Measurements from ENCODE around the gene LRRC17.
"Not testable (repeated sequence)": the region's sequence is repeated elsewhere in the genome, so short reads cannot be mapped to it uniquely, and the experiment has no call there.

The LRRC17 gene

DNA sequence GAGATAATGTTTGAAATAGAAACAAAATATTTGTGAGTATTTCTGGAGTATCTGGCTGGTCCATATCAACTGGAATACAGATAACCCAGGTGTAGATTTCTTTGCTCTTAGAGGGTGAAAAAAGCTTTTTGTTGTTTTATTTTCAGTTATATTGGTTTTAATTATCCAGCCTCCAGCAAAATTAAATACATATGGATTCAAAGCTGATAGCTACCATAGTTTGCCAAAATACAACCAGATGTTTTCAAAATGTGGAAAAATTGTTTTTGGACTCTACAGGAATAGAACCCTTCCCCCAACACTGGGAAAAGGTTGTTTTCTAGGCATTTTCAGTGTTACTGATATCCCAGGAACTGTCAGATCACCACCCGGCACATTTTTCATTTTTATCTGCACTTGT lies 30.1 kb downstream of the LRRC17 start:
- no peak for DNase-seq (ENCODE audit: low read depth, low spot score)

DNA sequence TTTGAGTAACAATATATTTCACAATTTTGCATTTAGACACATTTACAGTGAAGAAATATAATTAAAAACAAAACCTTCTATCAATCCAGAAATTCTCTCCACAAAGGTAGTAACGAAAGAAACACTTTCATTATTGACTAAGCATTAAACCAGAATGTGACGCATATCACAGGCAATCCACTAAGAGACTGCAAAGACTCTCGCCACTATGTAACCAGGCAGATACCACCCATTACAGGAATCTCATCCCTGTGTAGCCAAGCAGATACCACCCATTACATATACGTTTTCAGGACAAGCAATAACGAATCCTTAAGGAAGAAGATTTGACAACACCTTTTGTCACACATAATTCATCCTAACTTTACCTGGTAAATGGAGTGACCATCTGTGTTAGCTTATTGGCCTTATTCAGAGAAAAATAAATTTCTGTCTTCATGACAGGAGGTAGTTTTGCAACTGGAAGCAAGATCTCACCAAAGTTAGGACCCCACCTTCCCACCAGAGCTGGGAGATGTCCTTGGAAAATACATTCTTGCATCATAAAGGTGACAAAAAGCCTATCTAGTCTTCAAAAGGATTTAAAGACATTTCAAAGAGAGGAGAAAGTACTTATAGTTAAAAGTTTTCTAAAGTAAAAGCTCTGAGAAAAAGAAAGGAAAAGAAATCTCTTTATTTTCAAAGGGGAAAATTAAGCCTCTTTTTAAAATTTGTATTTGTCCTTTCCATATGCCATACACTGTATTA lies 30.8 kb downstream of the LRRC17 start:
- DNase-seq (ENCODE audit: low read depth, low spot score): peak; percentile 6

DNA sequence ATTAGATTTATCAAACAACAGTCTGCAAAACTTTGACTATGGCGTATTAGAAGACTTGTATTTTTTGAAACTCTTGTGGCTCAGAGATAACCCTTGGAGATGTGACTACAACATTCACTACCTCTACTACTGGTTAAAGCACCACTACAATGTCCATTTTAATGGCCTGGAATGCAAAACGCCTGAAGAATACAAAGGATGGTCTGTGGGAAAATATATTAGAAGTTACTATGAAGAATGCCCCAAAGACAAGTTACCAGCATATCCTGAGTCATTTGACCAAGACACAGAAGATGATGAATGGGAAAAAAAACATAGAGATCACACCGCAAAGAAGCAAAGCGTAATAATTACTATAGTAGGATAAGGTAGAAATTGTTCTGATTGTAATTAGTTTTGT lies 31.4 kb downstream of the LRRC17 start:
- no peak for DNase-seq (ENCODE audit: low read depth, low spot score)

DNA sequence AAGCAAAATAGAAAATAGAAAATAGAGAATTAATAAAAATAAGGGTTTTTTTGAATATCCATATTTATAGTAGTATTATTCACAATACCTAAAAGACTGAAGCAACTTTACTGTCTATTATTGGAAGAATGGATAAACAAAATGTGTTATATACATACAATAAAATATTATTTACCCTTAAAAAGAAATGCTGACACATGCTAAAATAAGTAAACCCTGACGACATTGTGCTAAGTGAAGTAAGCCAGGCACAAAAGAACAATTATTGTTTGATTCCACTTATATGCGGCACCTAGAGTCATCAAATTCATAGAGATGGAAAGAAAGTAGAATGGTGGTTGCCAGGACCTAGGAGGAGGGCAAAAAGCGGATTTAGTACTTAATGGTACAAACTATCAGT lies 39.0 kb downstream of the LRRC17 start:
- DNase-seq (ENCODE audit: low read depth, low spot score): no peak

DNA sequence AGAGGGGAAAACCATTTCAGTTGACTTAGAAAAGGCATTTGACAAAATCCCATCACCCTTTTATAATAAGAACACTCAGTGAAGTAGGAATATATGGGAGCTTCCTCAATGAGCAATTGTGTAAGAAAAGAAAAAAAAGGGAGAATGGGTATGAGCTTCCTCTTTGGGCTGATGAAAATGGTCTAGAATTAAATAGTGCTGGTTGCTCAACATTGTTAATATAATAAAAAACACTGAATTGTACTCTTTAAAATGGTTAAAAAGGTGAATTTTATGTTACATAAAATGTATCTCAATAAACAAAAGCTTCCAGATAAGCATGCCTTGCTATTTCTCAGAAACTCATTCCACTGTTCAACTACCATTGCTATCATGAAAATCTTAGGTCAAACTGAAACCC lies 40.6 kb downstream of the LRRC17 start:
- no peak for DNase-seq (ENCODE audit: low read depth, low spot score)

DNA sequence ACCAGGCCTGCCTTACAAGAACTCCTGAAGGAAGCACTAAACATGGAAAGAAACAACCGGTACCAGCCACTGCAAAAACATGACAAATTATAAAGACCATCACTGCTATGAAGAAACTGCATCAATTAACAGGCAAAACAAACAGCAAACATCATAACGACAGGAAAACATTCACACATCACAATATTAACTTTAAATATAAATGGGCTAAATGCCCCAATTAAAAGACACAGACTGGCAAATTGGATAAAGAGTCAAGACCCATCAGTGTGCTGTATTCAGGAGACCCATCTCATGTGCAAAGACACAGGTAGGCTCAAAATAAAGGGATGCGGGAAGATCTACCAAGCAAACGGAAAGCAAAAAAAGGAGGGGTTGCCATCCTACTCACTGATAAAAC lies 41.6 kb downstream of the LRRC17 start:
- DNase-seq (ENCODE audit: low read depth, low spot score): not testable (repeated sequence)

DNA sequence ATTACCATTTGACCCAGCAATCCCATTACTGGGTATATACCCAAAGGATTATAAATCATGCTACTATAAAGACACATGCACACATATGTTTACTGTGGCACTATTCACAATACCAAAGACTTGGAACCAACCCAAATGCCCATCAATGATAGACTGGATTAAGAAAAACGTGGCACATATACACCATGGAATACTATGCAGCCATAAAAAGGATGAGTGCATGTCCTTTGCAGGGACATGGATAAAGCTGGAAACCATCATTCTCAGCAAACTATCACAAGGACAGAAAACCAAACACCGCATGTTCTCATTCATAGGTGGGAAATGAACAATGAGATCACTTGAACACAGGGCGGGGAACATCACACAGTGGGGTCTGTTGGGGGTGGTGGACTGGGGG lies 45.2 kb downstream of the LRRC17 start:
- not testable (repeated sequence) for DNase-seq (ENCODE audit: low read depth, low spot score)

DNA sequence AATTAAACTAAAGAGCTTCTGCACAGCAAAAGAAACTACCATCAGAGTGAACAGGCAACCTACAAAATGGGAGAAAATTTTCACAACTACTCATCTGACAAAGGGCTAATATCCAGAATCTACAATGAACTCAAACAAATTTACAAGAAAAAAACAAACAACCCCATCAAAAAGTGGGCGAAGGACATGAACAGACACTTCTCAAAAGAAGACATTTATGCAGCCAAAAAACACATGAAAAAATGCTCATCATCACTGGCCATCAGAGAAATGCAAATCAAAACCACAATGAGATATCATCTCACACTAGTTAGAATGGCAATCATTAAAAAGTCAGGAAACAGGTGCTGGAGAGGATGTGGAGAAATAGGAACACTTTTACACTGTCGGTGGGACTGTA lies 49.2 kb downstream of the LRRC17 start:
- DNase-seq (ENCODE audit: low read depth, low spot score): not testable (repeated sequence)

DNA sequence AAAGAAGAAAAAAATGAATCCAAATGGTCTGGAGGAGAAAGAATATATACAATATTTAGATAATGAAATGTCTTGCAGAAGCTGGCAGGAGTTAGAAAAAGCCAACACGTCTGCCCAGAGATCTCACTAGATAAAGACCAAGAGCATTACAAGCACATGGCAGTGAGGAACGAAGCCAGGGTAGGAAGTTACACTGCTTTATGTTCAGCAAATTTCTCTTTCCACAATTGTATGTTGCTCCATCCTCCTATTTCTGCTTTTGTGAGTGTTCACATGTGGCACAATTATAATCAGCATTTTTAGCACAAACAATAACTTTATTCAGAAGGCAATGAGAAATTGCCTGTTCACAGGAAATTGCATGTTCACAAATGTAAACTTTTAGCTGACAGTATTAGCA lies 53.7 kb downstream of the LRRC17 start:
- DNase-seq (ENCODE audit: low read depth, low spot score): no peak

DNA sequence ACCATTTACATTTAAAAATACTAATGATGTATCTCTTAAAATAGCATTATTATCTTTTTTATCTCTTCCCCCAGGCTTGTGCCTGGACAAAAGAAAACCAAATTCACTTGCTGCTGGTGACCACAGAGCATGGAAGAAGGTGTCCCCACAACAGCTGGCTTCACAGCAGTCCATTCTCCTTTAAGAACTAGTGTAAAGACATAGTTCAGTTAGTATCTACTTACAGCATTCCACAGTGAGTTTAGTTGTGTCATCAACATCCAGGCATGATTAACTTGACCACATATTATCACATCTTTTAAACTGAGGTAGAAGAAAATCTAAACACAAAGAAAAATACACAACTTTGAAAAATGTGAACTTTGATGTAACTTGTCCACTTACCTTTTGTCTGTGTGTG lies 55.0 kb downstream of the LRRC17 start:
- no peak for DNase-seq (ENCODE audit: low read depth, low spot score)

DNA sequence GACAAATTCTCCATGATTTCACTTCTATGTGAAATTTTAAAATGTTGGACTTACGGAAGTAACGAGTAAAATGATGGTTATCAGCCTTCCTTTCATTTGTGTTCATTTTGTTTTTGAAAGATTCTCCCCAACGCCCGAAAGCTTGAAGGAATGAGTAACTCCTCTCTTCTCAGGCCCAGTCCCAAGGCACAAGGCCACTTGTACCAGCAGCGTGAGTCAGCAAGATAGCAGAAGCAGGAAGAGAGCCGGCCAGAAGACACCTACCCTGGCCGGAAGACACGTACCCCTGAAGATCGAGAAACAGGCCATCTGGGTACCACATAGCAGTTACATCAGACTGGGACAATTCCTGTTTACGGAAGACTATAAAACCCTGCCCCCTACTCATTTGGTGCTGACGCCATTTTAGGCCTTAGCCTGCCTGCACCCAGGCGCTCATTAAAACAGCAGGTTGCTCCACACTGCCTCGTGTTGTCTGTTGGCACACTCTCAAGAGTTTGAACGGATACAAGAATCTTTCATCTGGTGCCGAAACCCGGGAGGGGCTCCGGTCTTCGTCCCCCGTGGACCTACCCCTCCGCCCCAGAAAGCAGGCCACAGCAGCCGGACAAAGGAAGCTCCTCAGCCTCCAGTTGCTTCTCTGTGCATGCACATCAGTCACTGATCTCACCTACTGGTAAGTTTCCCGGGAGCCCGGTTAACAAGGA lies 60.4 kb downstream of the LRRC17 start:
- no peak for DNase-seq (ENCODE audit: low read depth, low spot score)

DNA sequence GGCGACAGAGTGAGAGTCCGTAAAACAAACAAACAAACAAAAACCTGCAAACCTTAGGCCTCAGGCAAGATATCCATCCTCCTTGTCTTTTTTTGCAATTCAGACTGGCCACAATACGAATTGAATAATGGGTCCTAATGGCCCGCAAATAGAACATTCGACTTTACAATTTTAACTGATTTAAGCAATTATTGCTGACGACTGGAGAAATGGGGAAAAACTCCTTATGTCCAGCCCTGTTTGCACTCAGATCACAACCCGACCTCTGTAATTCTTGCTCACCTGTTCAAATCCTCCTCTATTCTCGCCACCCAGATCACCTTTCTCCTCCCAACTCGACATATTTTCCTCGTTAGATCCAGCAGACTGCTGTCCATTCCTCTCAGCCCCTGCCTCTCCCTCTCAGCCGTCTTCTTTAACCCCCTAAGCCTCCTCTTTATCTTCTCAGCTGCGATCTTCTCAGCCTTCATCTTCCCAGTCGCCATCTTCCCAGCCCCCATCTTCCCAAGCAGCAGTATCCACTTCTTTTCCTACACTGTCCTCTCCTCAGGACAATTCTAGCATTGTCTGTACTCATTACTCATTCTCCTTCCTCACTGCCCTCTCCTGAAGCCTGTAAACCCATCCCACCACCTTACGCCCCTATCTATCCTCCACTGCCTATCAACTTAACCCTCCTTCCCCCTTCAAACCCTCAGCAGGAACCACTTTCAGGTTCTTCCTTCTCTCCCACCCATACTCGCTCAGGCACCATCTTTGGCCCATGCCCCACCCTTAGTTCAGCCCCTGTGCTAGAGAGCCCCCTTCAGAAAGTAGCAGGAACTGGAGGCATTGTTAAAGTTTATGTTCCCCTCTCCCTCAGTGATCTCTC lies 61.8 kb downstream of the LRRC17 start:
- no peak for DNase-seq (ENCODE audit: low read depth, low spot score)

DNA sequence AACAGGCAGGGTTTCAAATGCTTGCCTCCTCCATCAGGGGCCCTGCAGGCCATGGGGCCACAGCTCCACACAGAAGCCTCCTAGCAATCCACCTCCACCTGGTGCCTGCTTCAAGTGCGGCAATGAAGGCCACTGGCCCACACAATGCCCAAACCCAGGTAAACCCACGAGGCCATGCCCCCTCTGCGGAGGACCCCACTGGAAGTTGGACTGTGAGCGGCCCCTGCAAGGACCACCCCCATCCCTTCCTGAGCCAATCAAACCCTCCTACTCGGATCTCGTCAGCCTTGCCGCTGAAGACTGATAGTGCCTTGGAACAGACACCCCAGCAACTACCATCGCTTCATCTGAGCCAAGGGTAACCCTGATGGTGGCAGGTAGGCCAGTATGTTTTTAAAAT lies 63.1 kb downstream of the LRRC17 start:
- DNase-seq (ENCODE audit: low read depth, low spot score): no peak

DNA sequence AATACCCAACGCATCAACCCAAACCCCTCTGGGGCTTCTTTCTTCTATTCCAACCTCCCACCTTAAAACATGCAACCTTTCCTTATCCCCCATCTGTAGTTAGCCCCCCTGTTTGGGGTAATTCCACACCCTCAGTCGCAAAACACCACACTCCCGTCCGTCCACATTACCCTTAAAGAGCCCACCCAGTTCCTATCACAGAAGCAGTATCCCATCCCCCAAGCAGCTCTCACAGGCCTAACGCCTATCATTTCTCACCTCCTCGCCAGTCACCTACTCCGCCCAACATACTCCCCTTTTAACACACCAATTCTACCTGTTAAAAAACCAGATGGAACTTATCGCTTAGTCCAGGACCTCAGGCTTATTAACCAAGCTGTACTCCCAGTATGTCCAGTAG lies 63.7 kb downstream of the LRRC17 start:
- DNase-seq (ENCODE audit: low read depth, low spot score): no peak

DNA sequence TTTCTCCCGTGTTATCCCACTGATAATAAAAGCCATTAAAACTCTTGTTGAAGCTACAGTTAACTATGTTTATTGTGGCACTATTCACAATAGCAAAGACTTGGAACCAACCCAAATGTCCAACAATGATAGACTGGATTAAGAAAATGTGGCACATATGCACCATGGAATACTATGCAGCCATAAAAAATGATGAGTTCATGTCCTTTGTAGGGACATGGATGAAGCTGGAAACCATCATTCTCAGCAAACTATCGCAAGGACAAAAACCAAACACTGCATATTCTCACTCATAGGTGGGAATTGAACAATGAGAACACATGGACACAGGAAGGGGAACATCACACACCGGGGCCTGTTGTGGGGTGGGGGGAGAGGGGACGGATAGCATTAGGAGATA lies 64.8 kb downstream of the LRRC17 start:
- DNase-seq (ENCODE audit: low read depth, low spot score): not testable (repeated sequence)

DNA sequence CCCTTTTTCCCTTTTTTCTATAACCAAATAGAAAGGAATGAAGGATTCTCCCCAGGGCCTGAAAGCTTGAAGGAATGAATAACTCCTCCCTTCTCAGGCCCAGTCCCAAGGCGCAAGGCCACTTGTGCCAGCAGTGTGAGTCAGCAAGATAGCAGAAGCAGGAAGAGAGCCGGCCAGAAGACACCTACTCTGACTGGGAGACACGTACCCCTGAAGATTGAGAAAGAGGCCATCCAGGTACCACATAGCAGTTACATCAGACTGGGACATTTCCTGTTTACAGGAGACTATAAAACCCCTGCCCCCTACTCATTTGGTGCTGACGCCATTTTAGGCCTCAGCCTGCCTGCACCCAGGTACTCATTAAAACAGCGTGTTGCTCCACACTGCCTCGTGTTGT lies 65.5 kb downstream of the LRRC17 start:
- no peak for DNase-seq (ENCODE audit: low read depth, low spot score)

DNA sequence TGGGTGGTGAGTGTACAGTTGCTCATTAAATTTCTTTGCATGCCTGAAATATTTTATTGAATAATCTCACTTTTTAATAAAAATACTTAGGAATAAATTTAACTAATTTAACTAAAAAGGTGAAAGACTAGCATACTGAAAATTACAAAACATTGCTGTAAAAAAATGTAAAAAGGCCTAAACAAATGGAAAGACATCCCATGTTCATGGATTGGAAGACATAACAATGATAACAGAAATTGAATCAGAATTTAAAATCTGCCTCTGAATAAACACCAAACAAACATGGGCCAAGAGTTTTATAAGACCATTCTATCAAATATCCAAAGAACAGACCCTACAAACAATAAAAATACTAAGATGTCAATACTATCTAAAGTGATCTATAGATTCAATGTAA lies 66.9 kb downstream of the LRRC17 start:
- no peak for DNase-seq (ENCODE audit: low read depth, low spot score)

DNA sequence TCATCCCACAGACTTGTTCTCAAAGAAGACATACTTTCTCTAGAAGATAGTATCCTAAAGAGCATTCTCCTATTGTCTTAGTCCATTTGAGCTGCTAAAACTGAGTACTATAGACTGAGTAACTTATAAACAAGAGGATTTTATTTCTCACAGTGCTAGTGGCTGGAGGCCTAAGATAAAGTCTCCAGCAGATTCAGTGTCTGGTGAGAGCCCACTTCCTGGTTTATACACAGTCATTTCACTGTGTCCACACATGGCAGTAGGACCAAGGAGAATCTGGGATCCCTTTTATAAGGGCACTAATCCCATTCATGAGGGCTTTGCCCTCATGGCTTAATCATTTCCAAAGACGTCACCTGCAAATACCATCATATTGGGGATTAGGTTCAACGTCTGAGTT lies 68.7 kb downstream of the LRRC17 start:
- no peak for DNase-seq (ENCODE audit: low read depth, low spot score)

DNA sequence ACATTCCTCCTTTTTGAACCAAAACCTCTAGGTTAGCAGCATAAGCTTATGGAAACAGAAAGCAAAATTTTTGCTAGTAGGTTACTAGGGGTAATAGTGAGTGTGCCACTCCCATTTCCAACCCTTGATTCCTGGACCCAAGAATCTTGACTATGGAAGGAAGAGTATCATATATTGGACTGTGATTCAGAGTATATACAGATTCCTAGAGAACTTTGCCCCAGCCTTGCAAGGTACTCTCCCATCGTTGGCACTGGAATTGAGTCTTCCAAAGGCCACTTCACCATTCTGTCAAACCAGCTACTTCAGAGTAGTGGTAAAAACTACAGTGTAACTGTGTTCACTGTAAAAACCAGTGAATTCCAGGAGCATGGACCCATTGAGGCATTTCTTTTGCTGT lies 69.4 kb downstream of the LRRC17 start:
- DNase-seq (ENCODE audit: low read depth, low spot score): no peak

DNA sequence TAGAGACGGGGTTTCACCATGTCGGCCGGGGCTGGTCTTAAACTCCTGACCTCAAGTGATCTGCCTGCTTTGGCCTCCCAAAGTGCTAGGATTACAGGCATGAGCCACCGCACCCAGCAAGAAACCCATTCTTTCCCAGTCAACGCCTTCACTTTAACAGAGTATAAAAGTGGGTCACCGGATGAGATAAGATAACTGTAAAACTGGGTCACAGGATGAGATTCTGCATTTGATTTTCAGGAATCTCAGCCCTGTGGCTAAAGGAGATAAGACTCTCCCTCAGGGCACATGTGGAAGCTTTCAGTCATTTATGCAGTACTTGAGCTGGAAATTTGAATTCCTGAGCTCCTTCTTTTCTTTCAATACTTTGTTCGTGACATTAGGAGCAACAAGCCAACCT lies 70.8 kb downstream of the LRRC17 start:
- DNase-seq (ENCODE audit: low read depth, low spot score): no peak

DNA sequence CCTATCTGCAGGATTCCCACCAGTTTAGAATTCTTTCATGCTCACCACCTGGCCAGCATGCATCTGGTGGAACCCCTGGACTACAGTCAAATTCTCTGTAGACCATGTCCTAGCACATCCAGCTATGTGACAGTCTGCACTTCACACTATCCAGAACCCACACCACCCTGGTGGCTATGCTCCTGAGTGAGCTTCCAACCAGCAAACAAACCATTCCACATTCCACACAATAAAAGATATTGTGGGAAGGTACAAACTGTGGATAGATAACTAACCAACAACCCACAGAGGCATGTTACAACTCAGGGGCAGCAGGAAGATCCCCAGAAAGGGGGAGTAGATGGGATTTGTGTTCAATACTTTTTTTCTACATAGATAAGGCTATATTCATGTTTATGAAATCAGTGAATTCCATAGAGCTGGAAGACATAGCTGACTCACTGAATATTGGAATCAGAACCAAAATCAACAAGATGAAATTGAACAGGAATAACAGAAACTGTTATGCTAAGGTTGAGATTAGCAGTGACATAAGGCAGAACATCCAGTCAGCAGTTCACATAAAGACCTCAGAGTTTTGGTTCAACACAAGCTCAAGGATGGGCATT lies 72.5 kb downstream of the LRRC17 start:
- no peak for DNase-seq (ENCODE audit: low read depth, low spot score)

DNA sequence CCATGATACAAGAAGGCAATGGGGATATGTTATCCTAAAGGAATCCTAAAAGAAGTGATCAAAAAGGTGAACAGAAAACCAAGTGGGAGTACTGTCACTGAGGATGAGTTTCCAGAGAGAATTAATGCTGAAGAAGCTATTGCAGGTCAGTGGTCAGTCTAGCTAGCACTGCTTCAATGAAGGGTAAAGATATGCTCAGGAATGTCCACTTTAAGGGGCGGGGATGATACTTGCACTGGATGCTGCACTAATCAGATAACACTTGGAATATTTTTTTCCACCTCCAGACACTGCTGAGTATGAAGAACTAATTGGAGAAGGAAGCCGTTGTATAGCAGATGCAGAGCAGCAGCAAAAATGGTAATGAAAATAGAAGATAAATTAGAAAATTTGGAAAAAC lies 75.3 kb downstream of the LRRC17 start:
- no peak for DNase-seq (ENCODE audit: low read depth, low spot score)
